ENCODE measurements around the gene ORAI3. TPM values are rescaled to one million over a fixed set of nuclear protein-coding genes. Genes with fewer than 3 reads are reported as not detected.
A peak's percentile ranks its signal among the peaks of the same experiment; 100 is the strongest.

Gene ORAI3
- total RNA-seq, 1 donor from 2014 or later, result 23.7 TPM

- DNase-seq (ENCODE audit: low read depth in 2 of 2), result no peak
These were observed 38.8 kb downstream of the ORAI3 start for GRCh38 chr16:30987581-30988190.

DNA sequence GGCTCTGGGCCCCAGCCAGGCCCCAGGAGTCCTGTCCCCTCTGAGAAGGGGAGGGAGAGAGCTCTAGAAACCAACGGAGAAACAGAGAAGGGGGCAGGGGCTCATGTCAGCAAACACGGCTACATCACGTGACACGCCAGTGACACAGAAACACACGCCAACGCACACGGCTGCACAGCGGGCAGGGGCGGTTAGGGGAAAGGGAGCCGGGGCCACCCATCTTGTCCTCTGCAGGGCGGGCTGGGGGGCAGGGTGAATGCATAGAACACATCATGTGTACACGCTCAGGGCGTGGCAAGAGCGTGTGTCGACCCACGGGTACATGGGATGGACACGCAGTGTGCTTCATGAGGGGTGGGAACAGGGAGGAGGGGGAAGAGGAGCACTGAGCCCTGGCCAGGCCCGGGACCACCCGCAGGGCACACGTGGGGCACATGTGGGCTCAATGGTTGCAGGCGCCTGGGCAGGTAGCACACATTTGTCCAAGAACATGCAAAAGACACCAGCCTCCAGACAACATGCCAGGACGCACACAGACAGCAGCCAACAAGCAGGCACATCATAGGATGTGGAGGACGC is 40.7 kb downstream of the ORAI3 start:
- no peak for DNase-seq (ENCODE audit: low read depth in 2 of 2)

GRCh38 chr16:30990105-30990504 is 41.2 kb downstream of the ORAI3 start:
- no peak for DNase-seq (ENCODE audit: low read depth in 2 of 2)

DNA sequence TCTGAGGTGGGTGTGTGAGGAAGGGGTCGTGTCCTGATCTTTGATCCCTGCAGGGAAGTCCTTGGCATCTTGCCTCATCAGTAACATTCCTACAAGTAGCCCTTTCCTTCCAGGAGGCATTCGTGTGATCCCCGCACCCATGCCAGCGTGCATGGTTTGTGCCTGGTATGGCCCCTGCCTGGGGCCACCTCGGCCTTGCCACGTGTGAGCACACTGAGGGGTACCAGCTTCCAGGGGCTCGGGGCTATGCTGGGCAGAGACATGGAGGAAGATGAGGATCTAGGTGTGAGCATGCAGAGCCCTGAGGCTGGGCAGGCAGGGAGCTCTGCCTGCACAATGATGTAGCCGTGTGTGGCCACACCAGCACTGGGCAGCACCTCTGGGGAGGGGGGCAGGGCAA is 42.2 kb downstream of the ORAI3 start:
- DNase-seq (ENCODE audit: low read depth in 2 of 2), result no peak

- no peak for DNase-seq (ENCODE audit: low read depth in 2 of 2)
These were observed 43.5 kb downstream of the ORAI3 start for GRCh38 chr16:30992276-30992780.

- DNase-seq (ENCODE audit: low read depth in 2 of 2), result no peak
These were observed 44.3 kb downstream of the ORAI3 start for GRCh38 chr16:30992931-30993816.

DNA sequence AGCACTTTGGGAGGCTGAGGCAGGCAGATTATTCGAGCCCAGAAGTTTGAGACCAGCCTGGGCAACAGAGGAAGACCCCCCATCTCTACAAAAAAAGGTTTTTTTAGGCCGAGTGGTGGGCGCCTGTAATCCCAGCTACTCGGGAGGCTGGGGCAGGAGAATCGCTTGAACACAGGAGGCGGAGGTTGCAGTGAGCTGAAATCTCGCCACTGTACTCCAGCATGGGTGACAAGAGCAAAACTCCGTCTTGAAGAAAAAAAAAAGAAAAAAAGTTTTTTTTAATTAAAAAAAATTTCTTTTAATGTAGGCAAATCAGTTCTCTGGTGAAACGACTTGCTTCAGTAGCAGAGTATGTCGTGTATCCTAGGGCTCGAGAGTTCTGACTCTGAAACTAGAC is 47.1 kb downstream of the ORAI3 start:
- no peak for DNase-seq (ENCODE audit: low read depth in 2 of 2)

- DNase-seq (ENCODE audit: low read depth in 2 of 2), result peak; percentile 70 to 72
These were observed 47.6 kb downstream of the ORAI3 start for GRCh38 chr16:30996324-30996984.

DNA sequence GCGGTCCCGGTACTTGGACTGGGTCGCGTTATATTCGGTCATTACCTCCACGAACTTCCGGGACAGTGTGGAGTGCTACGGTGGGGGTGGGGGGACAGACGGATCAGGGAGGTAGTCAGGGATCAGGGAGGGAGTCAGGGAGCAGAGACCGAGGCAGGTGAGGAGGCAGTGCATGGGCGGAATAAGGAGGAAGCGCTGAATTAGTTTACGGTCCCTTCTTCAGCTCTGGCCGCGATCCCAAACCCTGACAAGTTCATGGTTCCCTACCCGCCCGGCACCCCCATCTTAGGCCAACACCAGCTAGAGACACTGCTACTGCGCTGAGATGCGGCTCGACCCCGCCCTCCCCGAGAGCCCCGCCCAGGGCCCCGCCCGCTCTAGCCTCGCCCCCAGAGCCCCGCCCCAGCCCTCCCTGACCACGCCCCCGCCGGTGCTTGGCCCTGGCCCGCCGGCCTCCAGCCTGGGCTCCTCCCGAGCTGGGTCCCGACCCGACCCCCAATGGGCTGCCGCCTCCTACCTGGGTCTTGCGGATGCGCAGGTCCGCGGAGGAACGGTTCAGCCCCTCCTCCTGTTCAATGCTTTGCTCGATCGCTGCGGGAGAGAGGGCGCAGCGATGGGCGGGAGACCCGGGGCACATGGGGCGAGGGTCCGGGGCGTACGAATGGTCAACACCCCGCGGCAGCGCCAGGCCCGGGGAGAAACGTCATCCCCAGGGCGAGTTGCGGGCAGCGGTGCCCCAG is 48.3 kb downstream of the ORAI3 start:
- DNase-seq (ENCODE audit: low read depth in 2 of 2), result peak in 1 of 2 donors; percentile 62

- peak in 1 of 2 donors; percentile 35 for DNase-seq (ENCODE audit: low read depth in 2 of 2)
These were observed 49.1 kb downstream of the ORAI3 start for GRCh38 chr16:30997725-30998711.

- DNase-seq (ENCODE audit: low read depth in 2 of 2), result no peak
These were observed 50.2 kb downstream of the ORAI3 start for GRCh38 chr16:30998852-30999761.

GRCh38 chr16:31000671-31001382 is 52.0 kb downstream of the ORAI3 start:
- DNase-seq (ENCODE audit: low read depth in 2 of 2), result no peak

GRCh38 chr16:31001507-31002249 is 52.8 kb downstream of the ORAI3 start:
- no peak for DNase-seq (ENCODE audit: low read depth in 2 of 2)

DNA sequence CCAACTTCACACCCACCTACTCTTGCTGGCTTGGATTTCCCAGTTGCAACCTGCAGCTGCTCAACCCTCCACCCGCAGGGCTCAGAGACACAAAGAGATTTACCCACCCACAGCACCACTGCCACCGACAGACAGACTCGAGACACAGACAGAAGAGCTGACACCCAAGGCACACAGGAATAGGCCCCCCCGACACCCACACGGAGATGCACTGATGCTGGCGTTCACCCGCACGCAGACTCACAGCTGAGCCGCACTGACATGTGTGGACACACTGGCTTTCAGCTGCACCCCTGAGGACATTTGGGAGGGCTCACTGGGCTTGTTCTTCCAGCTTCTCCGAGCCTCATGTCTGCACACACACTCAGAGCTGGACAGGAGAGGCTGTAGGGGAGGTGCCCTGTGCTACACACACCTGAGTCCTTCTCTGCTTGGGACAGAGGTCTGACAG is 53.4 kb downstream of the ORAI3 start:
- DNase-seq (ENCODE audit: low read depth in 2 of 2), result no peak

DNA sequence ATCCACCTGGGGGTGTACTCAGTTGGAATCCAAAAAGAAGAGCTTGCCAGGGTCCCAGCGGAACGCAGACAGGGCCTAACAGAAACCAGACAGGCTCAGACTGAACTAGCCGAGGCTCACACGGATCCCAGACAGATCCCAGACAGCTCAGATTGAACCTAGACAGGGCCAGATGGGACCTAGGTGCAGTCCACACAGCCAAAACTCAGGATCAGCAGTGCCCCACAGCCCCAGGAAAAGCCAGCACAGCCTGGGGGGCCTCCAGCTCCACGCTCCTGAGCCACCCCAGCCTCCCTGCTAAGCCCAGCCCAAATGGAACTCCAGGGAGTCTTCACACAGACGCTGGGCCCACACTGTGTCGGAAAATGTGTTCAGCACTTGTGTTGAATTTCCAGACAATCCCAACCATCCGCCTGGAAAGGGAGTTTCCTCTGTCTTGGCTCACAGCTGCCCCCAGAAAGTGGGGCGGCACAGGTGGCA is 54.0 kb downstream of the ORAI3 start:
- no peak for DNase-seq (ENCODE audit: low read depth in 2 of 2)

DNA sequence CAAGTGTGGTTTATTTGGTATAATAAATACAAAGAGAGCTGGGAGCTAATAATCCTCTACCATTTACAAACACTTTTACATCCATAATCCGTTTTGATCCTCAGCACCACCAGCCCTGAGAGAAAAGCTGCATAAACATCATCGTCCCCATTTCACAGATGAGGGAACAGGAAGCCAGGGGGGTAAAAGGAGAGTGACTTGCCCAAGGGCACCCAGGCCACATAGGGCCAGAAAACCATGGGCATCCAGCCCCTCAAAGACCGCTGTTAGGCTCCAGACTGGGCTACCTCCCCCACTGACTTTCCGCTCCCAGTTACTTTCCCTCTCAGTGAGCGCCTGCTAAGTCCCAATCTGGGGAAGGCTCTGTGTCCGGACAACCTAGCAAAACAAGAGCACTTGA is 54.9 kb downstream of the ORAI3 start:
- no peak for DNase-seq (ENCODE audit: low read depth in 2 of 2)
